Measurements from ENCODE around the gene SLC25A27.
A peak's percentile ranks its signal among the peaks of the same experiment; 100 is the strongest.
"Not testable (repeated sequence)": the region's sequence is repeated elsewhere in the genome, so short reads cannot be mapped to it uniquely, and the experiment has no call there.

Gene SLC25A27, protein sequence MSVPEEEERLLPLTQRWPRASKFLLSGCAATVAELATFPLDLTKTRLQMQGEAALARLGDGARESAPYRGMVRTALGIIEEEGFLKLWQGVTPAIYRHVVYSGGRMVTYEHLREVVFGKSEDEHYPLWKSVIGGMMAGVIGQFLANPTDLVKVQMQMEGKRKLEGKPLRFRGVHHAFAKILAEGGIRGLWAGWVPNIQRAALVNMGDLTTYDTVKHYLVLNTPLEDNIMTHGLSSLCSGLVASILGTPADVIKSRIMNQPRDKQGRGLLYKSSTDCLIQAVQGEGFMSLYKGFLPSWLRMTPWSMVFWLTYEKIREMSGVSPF

DNA sequence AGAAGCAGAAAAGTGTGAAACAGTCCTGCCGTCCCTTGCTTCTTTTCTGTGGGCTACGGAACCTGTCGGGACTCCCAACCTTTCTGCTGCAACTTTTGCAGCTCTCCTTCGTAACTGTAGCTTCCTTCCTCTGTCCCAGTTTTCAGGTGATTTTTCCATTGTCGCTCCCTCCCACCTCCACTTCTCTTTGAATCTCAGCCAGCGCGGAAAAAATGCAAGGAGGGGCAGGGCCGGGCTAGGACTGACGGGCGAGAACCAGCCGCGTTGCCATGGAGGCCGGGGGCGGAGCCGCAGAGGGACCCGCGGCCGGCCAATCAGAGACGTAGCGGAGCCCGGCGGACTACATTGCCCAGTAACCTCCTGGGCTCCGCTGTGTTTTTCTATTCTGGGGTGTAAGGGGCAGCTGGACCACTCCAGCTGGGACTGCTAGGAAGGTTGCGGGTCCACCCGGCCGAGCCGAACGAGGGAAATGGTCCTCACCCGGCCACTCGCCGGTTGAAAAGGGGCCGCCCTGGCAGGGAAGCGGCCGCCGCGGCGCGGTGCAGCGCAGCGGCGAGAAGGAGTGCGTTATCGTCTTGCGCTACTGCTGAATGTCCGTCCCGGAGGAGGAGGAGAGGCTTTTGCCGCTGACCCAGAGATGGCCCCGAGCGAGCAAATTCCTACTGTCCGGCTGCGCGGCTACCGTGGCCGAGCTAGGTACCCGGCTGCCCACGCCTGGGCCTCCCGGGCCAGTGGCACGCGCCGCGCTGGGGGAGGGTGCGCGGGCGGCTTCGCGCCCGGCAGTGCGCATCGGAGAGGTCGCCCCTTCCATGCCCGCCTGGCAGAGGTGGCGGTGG lies at the start of gene SLC25A27, which contains the start of gene CYP39A1:
Gene SLC25A27 (plus strand): TSS at position 373 of the 836 bp plus-strand sequence. CDS start 218 bp downstream, at position 591.
Gene CYP39A1 (minus strand): TSS at position 216 of the 836 bp plus-strand sequence. CDS start 236 bp downstream, outside the sequence.
- DNase-seq: peak; percentile 71

DNA sequence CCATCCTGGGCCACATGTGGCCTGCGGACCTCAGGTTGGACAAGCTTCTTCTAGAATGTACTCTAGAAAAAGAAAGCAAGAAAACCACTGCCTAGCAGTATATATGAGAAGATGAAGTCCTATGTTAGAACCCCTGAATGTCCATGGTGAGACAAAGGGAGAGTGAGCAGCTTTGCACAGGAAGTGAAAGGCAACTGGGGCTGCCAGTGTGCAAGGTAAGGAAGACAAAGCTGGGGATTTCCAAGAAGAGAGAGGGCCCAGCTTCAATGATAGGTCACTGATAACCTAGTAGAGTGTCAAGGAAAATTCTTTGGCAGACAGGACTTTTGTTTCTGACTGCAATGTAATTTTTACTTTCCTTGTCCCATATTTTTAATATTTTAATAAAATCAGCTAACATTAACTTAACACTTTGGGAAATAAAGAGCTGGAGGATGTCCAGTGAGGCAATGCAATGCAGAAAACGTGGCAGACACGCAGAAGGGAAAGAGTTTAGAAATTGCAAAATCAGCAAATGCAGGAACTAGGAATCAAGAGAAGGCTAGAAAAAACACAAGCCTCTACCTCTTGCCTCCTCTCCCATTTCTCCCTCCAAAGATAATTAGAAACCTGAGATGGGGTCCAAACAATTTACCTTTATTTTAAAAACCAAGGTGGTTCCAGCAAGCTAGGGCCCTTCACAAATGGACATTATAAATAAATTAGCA lies 47.5 kb upstream of the SLC25A27 start:
- DNase-seq: no peak

DNA sequence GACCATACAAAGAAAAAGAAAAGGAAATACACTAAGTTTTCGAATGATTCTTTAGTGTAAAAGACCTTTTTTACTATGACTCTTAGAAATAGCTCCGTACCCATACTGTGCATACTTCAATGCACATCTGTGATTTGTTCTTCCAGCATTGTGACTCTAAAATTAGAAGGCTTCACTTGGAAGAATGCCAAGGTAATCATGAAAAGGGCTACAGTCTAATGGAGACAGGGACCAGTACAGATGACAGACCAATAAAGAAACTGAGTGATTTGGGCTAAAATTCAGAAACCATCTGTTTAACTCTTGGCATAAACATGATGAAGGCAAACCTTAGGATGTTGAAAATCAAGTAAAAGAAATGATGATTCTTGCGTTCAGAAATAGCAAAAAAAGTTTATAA lies 46.4 kb upstream of the SLC25A27 start:
- DNase-seq: no peak

DNA sequence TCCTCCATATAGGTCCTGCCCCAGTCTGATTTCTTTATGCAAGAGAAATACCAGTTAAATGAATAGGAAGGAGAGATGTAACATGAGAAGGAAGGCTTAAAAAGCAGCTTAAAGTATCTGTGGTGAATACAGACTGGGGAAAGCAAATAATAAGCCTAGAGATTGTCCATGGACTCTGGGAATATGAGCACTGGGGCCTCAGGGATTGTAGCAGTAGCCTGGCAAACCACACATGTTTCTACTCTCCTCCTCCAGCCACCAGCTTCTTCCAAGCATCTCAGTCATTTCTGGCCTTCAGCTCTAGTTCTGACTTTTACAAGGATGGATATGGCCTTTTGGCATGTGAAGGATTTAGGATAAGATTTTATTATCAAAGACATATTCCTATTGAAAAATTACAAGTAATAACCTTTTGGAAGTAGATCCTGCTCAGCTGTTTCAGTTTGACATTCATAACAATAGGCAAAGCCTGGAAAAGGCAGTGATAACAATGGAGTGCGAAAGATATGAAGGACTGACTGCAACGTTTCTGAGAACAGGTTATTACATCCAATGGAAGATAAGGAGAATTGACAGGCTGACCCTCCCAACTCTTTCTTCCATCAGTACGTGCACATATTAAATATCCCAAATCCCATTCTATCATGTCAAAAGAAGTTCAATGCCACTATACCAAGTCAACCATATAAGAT lies 41.8 kb upstream of the SLC25A27 start:
- no peak for DNase-seq

DNA sequence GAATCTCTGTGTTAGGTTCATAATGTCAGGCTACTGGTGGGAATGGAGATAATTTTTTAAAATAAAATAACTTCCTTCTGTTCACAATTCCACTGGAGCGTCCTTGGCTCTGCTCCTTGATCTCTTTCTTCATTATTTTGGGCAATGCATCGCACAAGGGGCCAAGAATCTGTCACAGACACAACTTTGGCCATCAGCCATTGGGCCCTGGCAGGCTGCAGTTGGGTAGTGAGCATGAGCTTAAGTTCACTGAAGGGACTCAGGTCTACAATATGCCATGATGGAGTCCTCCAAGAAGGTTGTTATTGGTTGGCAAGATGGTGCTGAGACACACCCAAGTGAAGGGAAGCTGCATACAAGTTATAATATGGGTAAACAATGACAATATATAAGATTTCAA lies 40.1 kb upstream of the SLC25A27 start:
- DNase-seq: no peak

- DNase-seq: no peak
These were observed 34.0 kb upstream of the SLC25A27 start for GRCh38 chr6:46618726-46619125.

DNA sequence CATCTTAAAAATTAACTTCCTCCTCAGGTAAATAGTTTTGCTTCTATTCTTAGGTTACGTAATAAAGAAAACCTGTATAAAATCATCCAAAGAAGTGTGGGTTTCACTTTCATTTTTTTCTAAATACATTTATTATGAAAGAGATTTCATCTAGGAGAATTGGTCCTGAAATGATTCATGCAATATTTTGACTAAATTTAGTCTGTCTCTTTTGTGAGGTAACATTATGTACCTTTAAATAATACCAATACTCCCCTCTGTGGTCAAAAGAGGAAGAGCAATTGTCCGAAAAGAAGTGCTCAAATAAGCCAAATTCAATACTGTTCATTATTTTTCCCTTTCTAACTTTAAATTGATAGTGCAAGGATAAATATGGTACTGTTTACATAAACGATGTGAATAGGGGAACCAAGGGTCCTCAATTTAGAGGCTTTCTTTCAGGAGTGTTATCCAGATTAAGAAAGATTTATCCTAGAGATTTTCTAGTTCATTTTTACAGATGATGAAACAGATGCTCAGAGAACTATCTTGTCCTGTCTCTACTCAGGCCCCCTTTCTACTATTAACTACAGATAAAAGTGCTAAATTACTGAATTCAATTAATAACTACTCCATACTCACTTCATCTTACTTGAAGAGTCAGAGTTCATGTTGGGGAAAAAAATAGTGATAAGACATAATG lies 26.4 kb upstream of the SLC25A27 start:
- peak; percentile 34 for DNase-seq

DNA sequence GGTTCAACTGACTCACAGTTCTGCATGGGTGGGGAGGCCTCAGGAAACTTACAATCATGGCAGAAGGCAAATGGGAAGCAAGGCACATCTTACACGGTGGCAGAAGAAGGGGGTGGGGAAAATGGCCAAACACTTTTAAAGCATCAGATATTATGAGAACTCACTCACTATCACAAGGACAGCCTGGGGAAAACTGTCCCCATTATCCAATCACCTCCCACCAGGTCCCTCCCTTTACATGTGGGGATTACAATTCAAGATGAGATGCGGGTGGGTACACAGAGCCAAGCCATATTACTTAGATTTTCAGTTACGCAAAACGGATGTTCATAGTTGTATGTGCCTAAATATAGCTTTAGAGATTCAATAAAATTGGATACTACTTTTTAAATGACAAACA lies 25.8 kb upstream of the SLC25A27 start:
- no peak for DNase-seq

DNA sequence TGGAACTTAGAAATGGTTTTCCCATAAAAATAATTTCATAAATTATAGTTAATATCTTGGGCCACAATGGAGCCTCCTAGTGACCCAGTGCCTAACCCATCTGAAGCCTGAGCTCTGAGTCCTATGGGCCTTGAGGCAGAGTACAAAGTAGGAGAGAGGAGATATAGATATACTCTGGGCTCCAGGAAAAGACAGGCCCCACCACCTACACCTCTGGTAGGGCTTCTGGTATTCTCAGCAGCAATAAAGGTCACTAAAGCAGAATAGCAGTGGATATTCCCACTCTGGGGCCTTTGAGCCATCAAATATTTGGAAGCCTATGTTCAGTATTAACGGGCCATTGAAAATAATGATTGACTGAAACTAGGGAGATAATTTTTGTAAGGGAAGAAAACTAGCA lies 24.3 kb upstream of the SLC25A27 start:
- DNase-seq: no peak

DNA sequence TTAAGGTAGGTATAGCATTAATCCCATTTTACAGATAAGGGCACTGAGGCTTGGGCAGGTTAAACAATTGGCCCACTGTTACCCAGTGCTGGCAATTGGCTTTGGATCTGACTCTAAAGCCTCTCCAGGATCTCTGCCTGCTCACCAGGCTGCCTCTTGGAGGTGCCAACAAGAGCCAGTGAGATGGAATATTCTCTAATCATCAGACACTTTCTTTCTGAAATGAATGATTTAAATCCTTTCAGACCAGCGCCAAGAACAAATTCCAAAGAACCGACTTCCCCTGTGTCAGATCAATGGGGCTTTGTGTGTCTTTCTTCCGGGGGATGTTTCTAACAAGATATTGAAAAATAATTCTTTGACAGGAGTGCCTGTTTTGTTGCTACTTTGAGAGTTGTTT lies 23.8 kb upstream of the SLC25A27 start:
- DNase-seq: no peak

GRCh38 chr6:46629691-46630090 lies 23.1 kb upstream of the SLC25A27 start:
- DNase-seq: no peak

DNA sequence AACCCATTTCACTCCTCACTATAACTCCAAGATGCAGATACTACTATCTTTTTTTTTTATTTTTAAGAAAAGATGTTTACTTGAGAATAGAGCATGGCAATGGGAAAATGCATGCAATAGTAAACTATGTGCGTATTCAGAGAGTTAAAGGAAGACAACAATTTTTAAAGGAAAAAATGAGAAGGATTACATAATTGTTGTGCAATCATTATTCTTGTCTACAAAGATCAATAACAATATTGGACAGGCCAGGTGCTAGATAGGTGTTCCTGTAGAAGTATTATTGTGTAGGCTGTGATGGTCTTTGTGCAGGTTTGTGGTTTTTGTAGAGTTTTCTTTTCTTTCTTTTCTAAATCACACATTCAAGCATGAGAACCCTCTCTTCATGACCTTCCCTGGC lies 20.7 kb upstream of the SLC25A27 start:
- no peak for DNase-seq

GRCh38 chr6:46635462-46635861 lies 17.3 kb upstream of the SLC25A27 start:
- no peak for DNase-seq

DNA sequence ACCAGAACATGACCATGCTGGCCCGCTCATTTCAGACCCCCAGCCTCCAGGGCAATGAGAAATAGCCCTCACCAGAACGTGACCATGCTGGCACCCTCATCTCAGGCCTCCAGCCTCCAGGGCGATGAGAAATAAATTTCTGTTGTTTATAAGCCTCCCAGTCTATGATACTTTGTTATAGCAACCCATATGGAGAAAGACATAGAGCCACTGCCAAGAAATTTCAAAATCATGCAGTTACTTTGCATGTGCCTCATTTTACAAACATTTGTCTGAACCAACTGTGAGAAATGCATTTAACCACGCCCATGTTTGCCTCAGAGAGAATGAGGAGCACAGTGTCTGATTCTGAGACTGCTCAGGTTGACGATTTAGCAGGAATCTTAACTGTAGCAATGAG lies 15.6 kb upstream of the SLC25A27 start:
- DNase-seq: peak; percentile 24

GRCh38 chr6:46637933-46638332 lies 14.8 kb upstream of the SLC25A27 start:
- DNase-seq: no peak

GRCh38 chr6:46638650-46639049 lies 14.1 kb upstream of the SLC25A27 start:
- DNase-seq: no peak

GRCh38 chr6:46642928-46643751 lies 9.6 kb upstream of the SLC25A27 start:
- no peak for DNase-seq

- no peak for DNase-seq
These were observed 7.5 kb upstream of the SLC25A27 start for GRCh38 chr6:46645265-46645664.

- DNase-seq: not testable (repeated sequence)
These were observed 4.7 kb upstream of the SLC25A27 start for GRCh38 chr6:46648108-46648507.

DNA sequence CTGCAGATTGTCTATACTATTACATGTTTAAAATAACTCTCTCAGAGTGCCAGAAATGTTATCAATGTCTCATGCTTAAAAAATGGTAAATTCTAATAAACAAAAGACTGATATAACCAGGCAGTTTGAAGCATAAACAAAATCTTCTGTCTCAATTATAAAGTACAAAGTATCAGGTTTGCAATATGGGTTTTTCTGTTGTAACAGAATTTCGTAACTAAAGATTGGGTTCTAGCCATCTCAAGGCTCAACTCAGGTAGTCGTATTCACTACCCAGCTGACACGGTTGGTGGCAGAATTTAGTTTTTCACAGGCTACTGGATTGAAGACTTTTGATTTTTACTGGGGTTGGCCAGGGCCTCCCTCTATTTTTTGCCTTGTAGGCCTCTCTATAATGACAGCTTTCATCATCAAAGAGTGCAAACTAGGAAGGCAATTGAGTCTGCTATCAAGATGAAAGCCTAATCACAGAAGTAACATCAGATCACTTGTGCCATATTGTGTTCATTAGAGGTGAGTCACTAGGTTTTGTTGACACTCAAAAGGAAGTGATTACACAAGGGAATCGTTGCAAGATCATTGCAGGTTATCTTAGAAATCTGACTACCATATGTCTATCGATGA lies 3.8 kb upstream of the SLC25A27 start:
- no peak for DNase-seq

GRCh38 chr6:46651006-46651405 lies 1.8 kb upstream of the SLC25A27 start:
- DNase-seq: no peak

All from fibroblast of skin of right biceps (primary cell).